Renal cortex interstitium (tissue), 11 donors: ENCODE measurements around the gene TET1. TPM values are rescaled to one million over a fixed set of nuclear protein-coding genes. Genes with fewer than 3 reads are reported as not detected.
"Not testable (repeated sequence)": the region's sequence is repeated elsewhere in the genome, so short reads cannot be mapped to it uniquely, and the experiment has no call there.

ENCODE experiments used
- DNase-seq, 11 donors: peaks; one replicate each; pipeline ENCODE4 v3.0.0-alpha.2; 2013; ENCODE audit warnings: low read depth in 9 of 11, low spot score in 4 of 11; ENCODE audit errors: extremely low read depth in 1 of 11
- polyA plus RNA-seq, 3 donors: library from polyadenylated mRNA; unstranded; fragments of 120-200 nt; gene quantifications; one replicate each; pipeline ENCODE4 v1.2.1, GENCODE V29; 2013; ENCODE audit not compliant: insufficient read length in 3 of 3

Gene TET1
- polyA plus RNA-seq, 3 donors, result 11.0 to 11.6 (median 11.1) TPM

- DNase-seq, result not testable (repeated sequence)
Measured at GRCh38 chr10:68740676-68741075, 180.5 kb downstream of the TET1 start.

DNA sequence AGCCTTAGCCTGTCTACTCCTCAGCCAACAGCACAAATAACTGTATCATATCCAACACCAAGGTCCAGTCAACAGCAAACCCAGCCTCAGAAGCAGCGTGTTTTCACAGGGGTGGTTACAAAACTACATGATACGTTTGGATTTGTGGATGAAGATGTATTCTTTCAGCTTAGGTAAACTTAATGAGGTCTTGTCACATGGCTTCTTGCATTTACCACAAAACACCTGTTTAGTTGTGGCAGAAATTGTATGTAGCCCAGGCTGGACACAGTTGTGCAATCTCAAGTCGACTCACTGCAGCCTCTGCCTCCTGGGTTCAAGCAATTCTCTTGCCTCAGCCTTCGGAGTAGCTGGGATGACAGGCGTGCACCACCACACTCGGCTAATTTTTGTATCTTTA, 182.3 kb downstream of the TET1 start:
- DNase-seq, result no peak

Other genes with a start within 250 kb of the TET1 start
- gene HNRNPH3, start 228.3 kb upstream of the TET1 start, polyA plus RNA-seq, result 100 to 1,000 TPM; 348 to 405 (median 386) TPM
- 100 to 1,000 TPM in 1 of 3 donors, 10 to 100 TPM in 2; 67.5 to 105 (median 93.0) TPM for gene PBLD, start 227.4 kb upstream of the TET1 start, polyA plus RNA-seq
- gene RUFY2, start 153.1 kb upstream of the TET1 start, polyA plus RNA-seq, result 10 to 100 TPM; 23.8 to 35.9 (median 30.5) TPM
- gene DNA2, start 88.4 kb upstream of the TET1 start, polyA plus RNA-seq, result 10 to 100 TPM; 11.3 to 12.4 (median 11.7) TPM
- 10 to 100 TPM; 17.9 to 21.1 (median 19.7) TPM for gene SLC25A16, start 32.8 kb upstream of the TET1 start, polyA plus RNA-seq
- 100 to 1,000 TPM; 152 to 202 (median 191) TPM for gene CCAR1, start 160.9 kb downstream of the TET1 start, polyA plus RNA-seq